Endothelial cell of umbilical vein (primary cell): Measurements from ENCODE around the gene KRT77. TPM values are rescaled to one million over a fixed set of nuclear protein-coding genes. Genes with fewer than 3 reads are reported as not detected.

Experiments
- BruUV-seq: library from RNA; stranded (reverse); fragments of 400-500 nt; replicated peaks from 2 replicates; lab custom pipeline; 2021; lab: Mats Ljungman, UMichigan
- CTCF ChIA-PET: fragments of 300-600, 350-600 bp; sonication (Branson Sonifier 250); formaldehyde crosslinking; loops from one replicate; lab custom pipeline; 2021; ENCODE audit warnings: antibody characterized with exemption, inconsistent platforms; lab: Charles Lee
- POLR2A ChIA-PET: fragments of 300-600, 350-600 bp; sonication (Branson Sonifier 250); formaldehyde crosslinking; loops from one replicate; lab custom pipeline; 2021; ENCODE audit warnings: antibody characterized with exemption, inconsistent platforms; lab: Charles Lee
- DNase-seq: peaks from one replicate; pipeline ENCODE4 v3.0.0-alpha.2; 2011; ENCODE audit warnings: low read depth, low spot score
- FAIRE-seq: peaks from 2 replicates; lab custom pipeline; 2011; peaks lifted over from hg19 to GRCh38; lab: Jason Lieb, UNC
- H2AFZ ChIP-seq: 2 replicates; pipeline ENCODE4 v1.6.0; 2012; ENCODE audit warnings: low read depth, low read length, control low read depth, inconsistent platforms
- H3K27ac ChIP-seq: 2 replicates; pipeline ENCODE4 v1.5.1; 2011; ENCODE audit warnings: low read depth, mild to moderate bottlenecking, control low read depth, low read length, moderate library complexity; ENCODE audit not compliant: insufficient read depth
- H3K27me3 ChIP-seq, 2 experiments: 2 replicates each; pipeline versions ENCODE4 v1.6.0 to v1.6.1; 2011; ENCODE audit warnings: low read length in 2 of 2, mixed read lengths in 1 of 2; ENCODE audit not compliant: control insufficient read depth in 2 of 2, insufficient read depth in 2 of 2
- H3K36me3 ChIP-seq, 2 experiments: 2 replicates in 1 of 2; 3 replicates in 1 of 2; pipeline ENCODE4 v1.5.1; 2011; ENCODE audit warnings: low read length in 2 of 2, mild to moderate bottlenecking in 1 of 2, moderate library complexity in 1 of 2; ENCODE audit not compliant: control insufficient read depth in 2 of 2, insufficient read depth in 2 of 2; ENCODE audit errors: extremely low read depth in 1 of 2
- H3K4me1 ChIP-seq: 3 replicates; pipeline ENCODE4 v1.5.1; 2011; ENCODE audit warnings: mild to moderate bottlenecking, low read length; ENCODE audit not compliant: control insufficient read depth, insufficient read depth; ENCODE audit errors: extremely low read depth
- H3K4me2 ChIP-seq: 2 replicates; pipeline ENCODE4 v1.6.1; 2011; ENCODE audit warnings: low read length, control low read depth, mixed read lengths; ENCODE audit not compliant: insufficient read depth
- H3K4me3 ChIP-seq, 3 experiments: fragments of 200-600 bp in 1 of 3; sonication (generic), shearing (Covaris generic) in 1 of 3; replicated peaks in 1 of 3; 2 replicates each; pipeline ENCODE4 v1.5.1; 2011 to 2016; ENCODE audit warnings: control low read depth in 3 of 3, low read length in 3 of 3, mild to moderate bottlenecking in 2 of 3, inconsistent platforms in 1 of 3, low read depth in 1 of 3, moderate library complexity in 1 of 3; ENCODE audit not compliant: insufficient read depth in 1 of 3
- H3K79me2 ChIP-seq: 2 replicates; pipeline ENCODE4 v1.6.0; 2012; ENCODE audit warnings: low read length, inconsistent platforms; ENCODE audit not compliant: control insufficient read depth, insufficient read depth
- H3K9ac ChIP-seq: replicated peaks from 2 replicates; pipeline ENCODE3; 2011; ENCODE audit warnings: low read length, control low read depth; ENCODE audit not compliant: insufficient read depth; ENCODE audit errors: extremely low read depth
- H3K9me1 ChIP-seq: replicated peaks from 3 replicates; pipeline ENCODE4 v1.6.0; 2011; ENCODE audit warnings: mild to moderate bottlenecking, low read length; ENCODE audit not compliant: control insufficient read depth, insufficient read depth; ENCODE audit errors: extremely low read depth
- H3K9me3 ChIP-seq: replicated peaks from 2 replicates; pipeline ENCODE4 v1.5.1; 2012; ENCODE audit warnings: low read length, inconsistent platforms; ENCODE audit not compliant: control insufficient read depth, insufficient read depth
- H4K20me1 ChIP-seq: replicated peaks from 2 replicates; pipeline ENCODE3; 2011; ENCODE audit warnings: mild to moderate bottlenecking, low read length; ENCODE audit not compliant: control insufficient read depth, insufficient read depth; ENCODE audit errors: extremely low read depth
- CTCF ChIP-seq, 2 donors: IDR thresholded peaks; 1 replicate in 1 of 2; 2 replicates in 1 of 2; pipeline ENCODE4 v1.5.1; 2011; ENCODE audit warnings: low read length in 2 of 2, mild to moderate bottlenecking in 2 of 2, moderate library complexity in 2 of 2, control low read depth in 1 of 2, inconsistent platforms in 1 of 2, low read depth in 1 of 2; ENCODE audit not compliant: insufficient read depth in 1 of 2; ENCODE audit errors: extremely low read depth in 1 of 2
- EZH2 ChIP-seq: IDR thresholded peaks from 2 replicates; pipeline ENCODE4 v1.6.1; 2012; ENCODE audit warnings: borderline replicate concordance, low read depth, mild to moderate bottlenecking, moderate library complexity, low read length, inconsistent platforms; ENCODE audit not compliant: severe bottlenecking
- FOS ChIP-seq: IDR thresholded peaks from 2 replicates; pipeline ENCODE4 v1.6.1; 2011; ENCODE audit warnings: mild to moderate bottlenecking, low read length, moderate library complexity, borderline replicate concordance; ENCODE audit not compliant: insufficient read depth
- GATA2 ChIP-seq: IDR thresholded peaks from 2 replicates; pipeline ENCODE4 v1.7.0; 2011; ENCODE audit warnings: low read depth, mild to moderate bottlenecking, moderate library complexity, mixed read lengths, low read length; ENCODE audit not compliant: insufficient read length, insufficient read depth
- JUN ChIP-seq: IDR thresholded peaks from 2 replicates; pipeline ENCODE4 v1.6.1; 2011; ENCODE audit warnings: borderline replicate concordance, low read depth; ENCODE audit not compliant: insufficient read length, insufficient read depth
- MAX ChIP-seq: IDR thresholded peaks from 2 replicates; pipeline ENCODE4 v1.6.1; 2011; ENCODE audit not compliant: insufficient read depth, insufficient read length
- MYC ChIP-seq: IDR thresholded peaks from one replicate; pipeline ENCODE4 v1.6.1; 2011; ENCODE audit warnings: mild to moderate bottlenecking, low read depth, low read length
- POLR2A ChIP-seq: IDR thresholded peaks from 2 replicates; pipeline ENCODE4 v1.6.1; 2012; ENCODE audit warnings: low read depth, mild to moderate bottlenecking, control low read depth, low read length
- POLR2AphosphoS5 ChIP-seq: IDR thresholded peaks from 2 replicates; pipeline ENCODE4 v1.6.1; 2012; ENCODE audit warnings: low read depth, mild to moderate bottlenecking, control low read depth, low read length, moderate library complexity; ENCODE audit not compliant: insufficient read depth
- dilution Hi-C: fragments of 300-500 bp; cut with MboI; formaldehyde crosslinking; loops from one replicate; pipeline ENCODE4 v1.15.0; 2019; ENCODE audit warnings: low sequenced_read_pairs; ENCODE audit not compliant: extremely low pct_ligation_motif_present
- intact Hi-C: fragments of 100-400 bp; cut with micrococcal nuclease; formaldehyde crosslinking; loops from one replicate; pipeline ENCODE4 v1.10.0; 2022
- polyA plus RNA-seq, 4 experiments: library from polyadenylated mRNA; depleted of rRNA in 3 of 4; stranded (reverse) in 3 of 4; unstranded in 1 of 4; fragments of >200 nt; gene quantifications; 2 replicates each; pipeline versions ENCODE4 v1.2.1 to v1.2.3, GENCODE V29; 2011 to 2012; ENCODE audit warnings: missing spikeins in 1 of 4
- total RNA-seq: library from RNA; stranded (reverse); gene quantifications from 2 replicates; pipeline ENCODE4 v1.2.3, GENCODE V29; 2021

The KRT77 gene
- total and polyA plus RNA-seq, 2 donors (not counting 3 experiments of a cell fraction or from before 2014, with no cell fraction given): not detected

- Histone ChIP-seq H3K4me1 (no peaks in the 10 kb centered on the region), H3K9me1 (no peaks in the 10 kb centered on the region), H2AFZ (no peak within 1 kb of the TSS), H4K20me1 (no peaks in the 10 kb centered on the region), H3K27me3 (peaks cover 3 to 8% of the 10 kb centered on the region in 2 experiments), H3K9me3 (no peaks in the 10 kb centered on the region), H3K36me3 (no peaks in the 10 kb centered on the region), H3K4me3 (no peak within 1 kb of the TSS), H3K27ac (no peak within 1 kb of the TSS), H3K9ac (no peak within 1 kb of the TSS), H3K4me2 (no peak within 1 kb of the TSS), H3K79me2 (no peaks in the 10 kb centered on the region)
- POLR2A ChIA-PET: no interaction called here
- FAIRE-seq (no peak), DNase-seq (no peak)
- dilution Hi-C loops (no loop called here), intact Hi-C loops (no loop called here)
- CTCF ChIA-PET: no interaction called here
- no TSS peak for BruUV-seq
- TF ChIP-seq MYC (no peak), GATA2 (no peak), POLR2A (no peak), CTCF (IDR thresholded peaks at IDR 0.05; ENCODE audit: extremely low read depth in 1 of 2, insufficient read depth in 1 of 2, low read depth in 1 of 2, low read length in 2 of 2) (no peak), POLR2AphosphoS5 (no peak), EZH2 (no peak), FOS (no peak), MAX (no peak), JUN (no peak)
Observed at GRCh38 chr12:52651726-52652261, 51.5 kb downstream of the KRT77 start, which contains the start of gene KRT2. Gene KRT2 (minus strand): TSS chr12:52652211. CDS start chr12:52652142, 69 bp downstream.
